Neural progenitor cell (in vitro differentiated cells): Measurements from ENCODE around the gene SLC44A1. TPM values are rescaled to one million over a fixed set of nuclear protein-coding genes. Genes with fewer than 3 reads are reported as not detected.
A peak's percentile ranks its signal among the peaks of the same experiment; 100 is the strongest.

Source experiments
- DNase-seq: peaks from one replicate; pipeline ENCODE4 v3.0.0-alpha.2; 2016; ENCODE audit warnings: low spot score
- H2AFZ ChIP-seq: fragments of 200-600 bp; sonication (generic); replicated peaks from 2 replicates; pipeline ENCODE4 v1.6.1; 2016; ENCODE audit warnings: antibody characterized with exemption
- H3F3A ChIP-seq: fragments of 200-600 bp; sonication (generic); 2 replicates; pipeline ENCODE4 v1.6.1; 2016; ENCODE audit warnings: antibody characterized with exemption, low read depth
- H3K27ac ChIP-seq: fragments of 200-600 bp; sonication (generic); 2 replicates; pipeline ENCODE4 v1.5.1; 2016; ENCODE audit warnings: mild to moderate bottlenecking
- H3K27me3 ChIP-seq: fragments of 200-600 bp; sonication (generic); 2 replicates; pipeline ENCODE4 v1.6.1; 2016; ENCODE audit warnings: mild to moderate bottlenecking, moderate library complexity
- H3K36me3 ChIP-seq: fragments of 200-600 bp; sonication (generic); 2 replicates; pipeline ENCODE4 v1.5.1; 2016
- H3K4me1 ChIP-seq: fragments of 200-600 bp; sonication (generic); 2 replicates; pipeline ENCODE4 v1.6.1; 2016; ENCODE audit warnings: mixed run types
- H3K4me2 ChIP-seq: fragments of 200-600 bp; sonication (generic); 2 replicates; pipeline ENCODE4 v1.6.1; 2016
- H3K4me3 ChIP-seq: fragments of 200-600 bp; sonication (generic); 2 replicates; pipeline ENCODE4 v1.5.1; 2016
- H3K79me2 ChIP-seq: fragments of 200-600 bp; sonication (generic); 2 replicates; pipeline ENCODE4 v1.6.1; 2016; ENCODE audit warnings: low read depth
- H3K9ac ChIP-seq: fragments of 200-600 bp; sonication (generic); 2 replicates; pipeline ENCODE4 v1.6.1; 2016
- H3K9me3 ChIP-seq: fragments of 200-600 bp; sonication (generic); 2 replicates; pipeline ENCODE4 v1.5.1; 2016; ENCODE audit warnings: low read depth
- H4K20me1 ChIP-seq: fragments of 200-600 bp; sonication (generic); 2 replicates; pipeline ENCODE4 v1.6.1; 2016; ENCODE audit warnings: low read depth
- H3K27ac Mint-ChIP-seq: 3 replicates; pipeline ENCODE4 v1.8.0; 2021; ENCODE audit warnings: mixed read lengths
- H3K27me3 Mint-ChIP-seq: 2 replicates; pipeline ENCODE4 v1.8.0; 2022; ENCODE audit warnings: low read depth, mild to moderate bottlenecking, inconsistent platforms, moderate library complexity, mixed read lengths; ENCODE audit not compliant: insufficient read depth
- H3K36me3 Mint-ChIP-seq: 3 replicates; pipeline ENCODE4 v1.8.0; 2021; ENCODE audit warnings: mixed read lengths
- H3K4me1 Mint-ChIP-seq: 3 replicates; pipeline ENCODE4 v1.8.0; 2021; ENCODE audit warnings: mixed read lengths
- H3K4me3 Mint-ChIP-seq: 3 replicates; pipeline ENCODE4 v1.8.0; 2021; ENCODE audit warnings: mild to moderate bottlenecking, moderate library complexity, mixed read lengths
- H3K9me3 Mint-ChIP-seq: 3 replicates; pipeline ENCODE4 v1.8.0; 2020; ENCODE audit warnings: mixed read lengths
- EZH2 ChIP-seq: fragments of 200-600 bp; sonication (generic); IDR thresholded peaks from 2 replicates; pipeline ENCODE4 v1.6.1; 2017; ENCODE audit warnings: antibody characterized with exemption, mild to moderate bottlenecking, moderate library complexity
- EZH2phosphoT487 ChIP-seq: fragments of 200-600 bp; sonication (generic); IDR thresholded peaks from 2 replicates; pipeline ENCODE4 v1.6.1; 2017; ENCODE audit warnings: antibody characterized with exemption
- total RNA-seq: library from RNA; depleted of rRNA; stranded (reverse); fragments of >200 nt; gene quantifications from 2 replicates; pipeline ENCODE4 v1.2.3, GENCODE V29; 2015; ENCODE audit warnings: low replicate concordance
- TF ChIP-seq, protein P1 (sequence below): fragments of 200-600 bp; sonication (generic); IDR thresholded peaks from 2 replicates; pipeline ENCODE4 v1.5.1; 2017; ENCODE audit warnings: antibody characterized with exemption, mild to moderate bottlenecking

SLC44A1 gene
- total RNA-seq, 1 donor from 2014 or later: 41.4 TPM

- Mint-ChIP-seq H3K27ac (no peak overlapping the region), H3K27me3 (peaks cover 4% of the 10 kb centered on the region), H3K36me3 (no peaks in the 10 kb centered on the region), H3K9me3 (no peaks in the 10 kb centered on the region), H3K4me1 (peaks cover 5% of the 10 kb centered on the region), H3K4me3 (no peak overlapping the region)
- no peaks in the 10 kb centered on the region for H3K27me3 ChIP-seq
- no peak overlapping the region for H3K27ac ChIP-seq
- no peak overlapping the region for H3K4me3 ChIP-seq
- DNase-seq: no peak
- H3K79me2 ChIP-seq: peaks cover 69% of the 10 kb centered on the region
- H3K4me1 ChIP-seq: peaks cover 44% of the 10 kb centered on the region
- no peaks in the 10 kb centered on the region for H3F3A ChIP-seq
- no peaks in the 10 kb centered on the region for H3K9me3 ChIP-seq
- no peak for TF ChIP-seq EZH2
- no peak for TF ChIP-seq EZH2phosphoT487
- TF ChIP-seq, protein P1, sequence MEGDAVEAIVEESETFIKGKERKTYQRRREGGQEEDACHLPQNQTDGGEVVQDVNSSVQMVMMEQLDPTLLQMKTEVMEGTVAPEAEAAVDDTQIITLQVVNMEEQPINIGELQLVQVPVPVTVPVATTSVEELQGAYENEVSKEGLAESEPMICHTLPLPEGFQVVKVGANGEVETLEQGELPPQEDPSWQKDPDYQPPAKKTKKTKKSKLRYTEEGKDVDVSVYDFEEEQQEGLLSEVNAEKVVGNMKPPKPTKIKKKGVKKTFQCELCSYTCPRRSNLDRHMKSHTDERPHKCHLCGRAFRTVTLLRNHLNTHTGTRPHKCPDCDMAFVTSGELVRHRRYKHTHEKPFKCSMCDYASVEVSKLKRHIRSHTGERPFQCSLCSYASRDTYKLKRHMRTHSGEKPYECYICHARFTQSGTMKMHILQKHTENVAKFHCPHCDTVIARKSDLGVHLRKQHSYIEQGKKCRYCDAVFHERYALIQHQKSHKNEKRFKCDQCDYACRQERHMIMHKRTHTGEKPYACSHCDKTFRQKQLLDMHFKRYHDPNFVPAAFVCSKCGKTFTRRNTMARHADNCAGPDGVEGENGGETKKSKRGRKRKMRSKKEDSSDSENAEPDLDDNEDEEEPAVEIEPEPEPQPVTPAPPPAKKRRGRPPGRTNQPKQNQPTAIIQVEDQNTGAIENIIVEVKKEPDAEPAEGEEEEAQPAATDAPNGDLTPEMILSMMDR: no peak
- H2AFZ ChIP-seq: no peak overlapping the region
- H3K4me2 ChIP-seq: no peak overlapping the region
- H3K36me3 ChIP-seq: no peaks in the 10 kb centered on the region
- H3K9ac ChIP-seq: no peak overlapping the region
- no peaks in the 10 kb centered on the region for H4K20me1 ChIP-seq
Observed at GRCh38 chr9:105291422-105291859, 47.0 kb downstream of the SLC44A1 start.

GRCh38 chr9:105291938-105292337 is 47.5 kb downstream of the SLC44A1 start:
- H3K27ac ChIP-seq: no peak overlapping the region
- DNase-seq: peak; percentile 44
- H3K27ac Mint-ChIP-seq: no peak overlapping the region

GRCh38 chr9:105293408-105293807 is 49.0 kb downstream of the SLC44A1 start:
- Mint-ChIP-seq H3K4me3 (no peak overlapping the region), H3K27ac (no peak overlapping the region), H3K27me3 (peaks cover 4% of the 10 kb centered on the region), H3K9me3 (no peaks in the 10 kb centered on the region), H3K4me1 (peaks cover 11% of the 10 kb centered on the region), H3K36me3 (no peaks in the 10 kb centered on the region)
- peaks cover 60% of the 10 kb centered on the region for H3K4me1 ChIP-seq
- no peak for DNase-seq
- H3K4me2 ChIP-seq: no peak overlapping the region
- TF ChIP-seq, protein P1: no peak
- no peak for TF ChIP-seq EZH2
- no peak for TF ChIP-seq EZH2phosphoT487
- no peak overlapping the region for H2AFZ ChIP-seq
- H3K79me2 ChIP-seq: peaks cover 77% of the 10 kb centered on the region
- no peaks in the 10 kb centered on the region for H4K20me1 ChIP-seq
- no peak overlapping the region for H3K9ac ChIP-seq
- H3K36me3 ChIP-seq: no peaks in the 10 kb centered on the region
- H3K27ac ChIP-seq: no peak overlapping the region
- no peaks in the 10 kb centered on the region for H3K9me3 ChIP-seq
- H3F3A ChIP-seq: peaks cover 8% of the 10 kb centered on the region
- H3K4me3 ChIP-seq: no peak overlapping the region
- no peaks in the 10 kb centered on the region for H3K27me3 ChIP-seq

More at GRCh38 chr9:105291938-105292337, 47.5 kb downstream of the SLC44A1 start:
- Histone ChIP-seq H3K9ac (no peak overlapping the region), H3K4me3 (no peak overlapping the region), H3K4me1 (peaks cover 49% of the 10 kb centered on the region), H2AFZ (no peak overlapping the region), H4K20me1 (no peaks in the 10 kb centered on the region), H3K79me2 (peaks cover 69% of the 10 kb centered on the region), H3K4me2 (no peak overlapping the region), H3F3A (no peaks in the 10 kb centered on the region), H3K27me3 (no peaks in the 10 kb centered on the region), H3K9me3 (no peaks in the 10 kb centered on the region), H3K36me3 (no peaks in the 10 kb centered on the region)
- Mint-ChIP-seq H3K4me1 (peaks cover 10% of the 10 kb centered on the region), H3K4me3 (no peak overlapping the region), H3K9me3 (no peaks in the 10 kb centered on the region), H3K36me3 (no peaks in the 10 kb centered on the region), H3K27me3 (peaks cover 4% of the 10 kb centered on the region)
- TF ChIP-seq EZH2phosphoT487 (no peak), EZH2 (no peak)
- TF ChIP-seq, protein P1: no peak
